ENCODE data around the gene PTGES3. TPM values are rescaled to one million over a fixed set of nuclear protein-coding genes. Genes with fewer than 3 reads are reported as not detected.
"Not testable (repeated sequence)": the region's sequence is repeated elsewhere in the genome, so short reads cannot be mapped to it uniquely, and the experiment has no call there.

The PTGES3 gene
- total and polyA plus RNA-seq, 2 experiments from 2014 or later: 82.2 to 210 TPM

GRCh38 chr12:56709759-56710376 lies 21.8 kb upstream of the PTGES3 start:
- no peak for DNase-seq (ENCODE audit: low read depth in 1 of 2, low spot score in 1 of 2)
- H3K36me3 ChIP-seq: peaks cover 33% of the 10 kb centered on the region
- H3K4me1 ChIP-seq (ENCODE audit: low read depth): no peaks in the 10 kb centered on the region
- no peak overlapping the region for H3K4me3 ChIP-seq
- H3K27ac ChIP-seq: no peak overlapping the region
- TF ChIP-seq CTCF (IDR thresholded peaks at IDR 0.05; ENCODE audit: low read depth, low read length): no peak
- H3K27me3 ChIP-seq: no peaks in the 10 kb centered on the region
- H3K9me3 ChIP-seq (ENCODE audit: low read depth): no peaks in the 10 kb centered on the region

GRCh38 chr12:56704522-56704921 lies 16.4 kb upstream of the PTGES3 start:
- H3K4me3 ChIP-seq; H3K27me3 ChIP-seq; H3K9me3 ChIP-seq (ENCODE audit: low read depth): not testable (repeated sequence)

GRCh38 chr12:56699020-56699661 lies 11.1 kb upstream of the PTGES3 start:
- peak in 1 of 2 donors; percentile 38 for DNase-seq (ENCODE audit: low read depth in 1 of 2, low spot score in 1 of 2)
- H3K27ac ChIP-seq: no peak overlapping the region
- no peak for TF ChIP-seq CTCF (IDR thresholded peaks at IDR 0.05; ENCODE audit: low read depth, low read length)
- no peaks in the 10 kb centered on the region for H3K27me3 ChIP-seq
- no peak overlapping the region for H3K4me3 ChIP-seq
- no peaks in the 10 kb centered on the region for H3K36me3 ChIP-seq
- peaks cover 11% of the 10 kb centered on the region for H3K4me1 ChIP-seq (ENCODE audit: low read depth)
- no peaks in the 10 kb centered on the region for H3K9me3 ChIP-seq (ENCODE audit: low read depth)

More at GRCh38 chr12:56704522-56704921, 16.4 kb upstream of the PTGES3 start:
- not testable (repeated sequence) for H3K27ac ChIP-seq; H3K36me3 ChIP-seq; H3K4me1 ChIP-seq (ENCODE audit: low read depth); DNase-seq (ENCODE audit: low read depth in 1 of 2, low spot score in 1 of 2)

GRCh38 chr12:56695327-56696101 lies 7.4 kb upstream of the PTGES3 start:
- TF ChIP-seq CTCF (IDR thresholded peaks at IDR 0.05; ENCODE audit: low read depth, low read length): no peak
- peak overlapping the region; percentile 31 for H3K27ac ChIP-seq
- no peaks in the 10 kb centered on the region for H3K9me3 ChIP-seq (ENCODE audit: low read depth)
- peaks cover 11% of the 10 kb centered on the region for H3K4me1 ChIP-seq (ENCODE audit: low read depth)
- H3K36me3 ChIP-seq: no peaks in the 10 kb centered on the region
- no peaks in the 10 kb centered on the region for H3K27me3 ChIP-seq
- no peak overlapping the region for H3K4me3 ChIP-seq
- no peak for DNase-seq (ENCODE audit: low read depth in 1 of 2, low spot score in 1 of 2)

GRCh38 chr12:56694161-56694560 lies 6.1 kb upstream of the PTGES3 start:
- peaks cover 11% of the 10 kb centered on the region for H3K4me1 ChIP-seq (ENCODE audit: low read depth)
- H3K9me3 ChIP-seq (ENCODE audit: low read depth): no peaks in the 10 kb centered on the region
- H3K27me3 ChIP-seq: no peaks in the 10 kb centered on the region
- TF ChIP-seq CTCF (IDR thresholded peaks at IDR 0.05; ENCODE audit: low read depth, low read length): no peak
- H3K36me3 ChIP-seq: no peaks in the 10 kb centered on the region
- no peak overlapping the region for H3K27ac ChIP-seq
- H3K4me3 ChIP-seq: no peak overlapping the region
- no peak for DNase-seq (ENCODE audit: low read depth in 1 of 2, low spot score in 1 of 2)

GRCh38 chr12:56688846-56689109 lies 694 bp upstream of the PTGES3 start:
- Histone ChIP-seq H3K4me3 (peak overlapping the region; percentile 37), H3K4me1 (ENCODE audit: low read depth) (peaks cover 16% of the 10 kb centered on the region), H3K36me3 (no peaks in the 10 kb centered on the region), H3K9me3 (ENCODE audit: low read depth) (no peaks in the 10 kb centered on the region), H3K27ac (peak overlapping the region; percentile 96), H3K27me3 (no peaks in the 10 kb centered on the region)
- TF ChIP-seq CTCF (IDR thresholded peaks at IDR 0.05; ENCODE audit: low read depth, low read length): no peak
- no peak for DNase-seq (ENCODE audit: low read depth in 1 of 2, low spot score in 1 of 2)

Measured in cardiac muscle cell (in vitro differentiated cells and primary cell).